DND-41 (cell line): Measurements from ENCODE around the gene CYP27B1.

Experiments used
- EZH2 ChIP-seq: IDR thresholded peaks from 3 replicates; pipeline ENCODE4 v1.6.1; 2012; ENCODE audit warnings: borderline replicate concordance, low read depth, mild to moderate bottlenecking, moderate library complexity, low read length, inconsistent platforms; ENCODE audit not compliant: severe bottlenecking
- TF ChIP-seq, protein P1 (sequence below): IDR thresholded peaks from 2 replicates; pipeline ENCODE4 v1.5.1; 2012; ENCODE audit warnings: borderline replicate concordance, low read length, moderate library complexity, mild to moderate bottlenecking; ENCODE audit not compliant: poor library complexity, severe bottlenecking; ENCODE audit errors: extremely low read depth

DNA sequence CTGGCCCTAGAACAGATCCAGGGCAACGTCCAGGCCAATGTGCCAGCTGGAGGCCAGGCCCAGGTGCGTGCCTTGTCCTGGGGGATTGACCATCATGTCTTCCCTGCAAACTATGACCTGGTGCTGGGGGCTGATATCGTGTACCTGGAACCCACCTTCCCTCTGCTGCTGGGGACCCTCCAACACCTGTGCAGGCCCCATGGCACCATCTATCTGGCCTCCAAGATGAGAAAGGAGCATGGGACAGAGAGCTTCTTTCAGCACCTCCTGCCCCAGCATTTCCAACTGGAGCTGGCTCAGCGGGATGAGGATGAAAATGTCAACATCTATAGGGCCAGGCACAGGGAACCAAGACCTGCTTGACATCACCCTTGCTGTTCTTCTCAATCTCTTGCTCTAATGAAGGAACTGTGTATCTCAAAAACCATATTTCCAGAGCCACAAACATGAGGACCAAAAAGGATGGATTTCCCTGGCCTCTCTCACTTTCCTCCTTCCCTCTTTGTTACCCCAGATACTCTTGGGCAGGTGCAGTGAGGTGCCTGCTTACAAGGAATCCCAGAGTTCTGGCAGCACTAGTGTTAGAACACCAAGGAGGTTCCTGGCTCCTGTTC is 13.5 kb upstream of the CYP27B1 start:
- TF ChIP-seq, protein P1, sequence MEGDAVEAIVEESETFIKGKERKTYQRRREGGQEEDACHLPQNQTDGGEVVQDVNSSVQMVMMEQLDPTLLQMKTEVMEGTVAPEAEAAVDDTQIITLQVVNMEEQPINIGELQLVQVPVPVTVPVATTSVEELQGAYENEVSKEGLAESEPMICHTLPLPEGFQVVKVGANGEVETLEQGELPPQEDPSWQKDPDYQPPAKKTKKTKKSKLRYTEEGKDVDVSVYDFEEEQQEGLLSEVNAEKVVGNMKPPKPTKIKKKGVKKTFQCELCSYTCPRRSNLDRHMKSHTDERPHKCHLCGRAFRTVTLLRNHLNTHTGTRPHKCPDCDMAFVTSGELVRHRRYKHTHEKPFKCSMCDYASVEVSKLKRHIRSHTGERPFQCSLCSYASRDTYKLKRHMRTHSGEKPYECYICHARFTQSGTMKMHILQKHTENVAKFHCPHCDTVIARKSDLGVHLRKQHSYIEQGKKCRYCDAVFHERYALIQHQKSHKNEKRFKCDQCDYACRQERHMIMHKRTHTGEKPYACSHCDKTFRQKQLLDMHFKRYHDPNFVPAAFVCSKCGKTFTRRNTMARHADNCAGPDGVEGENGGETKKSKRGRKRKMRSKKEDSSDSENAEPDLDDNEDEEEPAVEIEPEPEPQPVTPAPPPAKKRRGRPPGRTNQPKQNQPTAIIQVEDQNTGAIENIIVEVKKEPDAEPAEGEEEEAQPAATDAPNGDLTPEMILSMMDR: no peak
- no peak for TF ChIP-seq EZH2
